DND-41 (cell line): Measurements from ENCODE around the gene ZNF195.
A peak's percentile ranks its signal among the peaks of the same experiment; 100 is the strongest.
"Not testable (repeated sequence)": the region's sequence is repeated elsewhere in the genome, so short reads cannot be mapped to it uniquely, and the experiment has no call there.

Experiments
- ATAC-seq: fragments of 200-7000 bp; cut with Tn5 transposase; 3 replicates; pipeline ENCODE4 v1.9.1; 2021; ENCODE audit warnings: low read depth; ENCODE audit not compliant: insufficient read depth
- DNase-seq: peaks from one replicate; pipeline ENCODE4 v3.0.0-alpha.2; 2020
- H2AFZ ChIP-seq: 2 replicates; pipeline ENCODE4 v1.6.0; 2012; ENCODE audit warnings: low read depth, low read length
- H3K27ac ChIP-seq: 2 replicates; pipeline ENCODE4 v1.5.1; 2012; ENCODE audit warnings: low read length, inconsistent platforms
- H3K27me3 ChIP-seq: fragments of 200-600 bp; sonication (generic); 2 replicates; pipeline ENCODE4 v1.6.0; 2012; ENCODE audit warnings: low read length, mild to moderate bottlenecking, inconsistent platforms; ENCODE audit not compliant: insufficient read depth, poor library complexity
- H3K36me3 ChIP-seq: 2 replicates; pipeline ENCODE4 v1.5.1; 2012; ENCODE audit warnings: low read length, inconsistent platforms; ENCODE audit not compliant: insufficient read depth
- H3K4me1 ChIP-seq: 2 replicates; pipeline ENCODE4 v1.5.1; 2012; ENCODE audit warnings: mild to moderate bottlenecking, low read length; ENCODE audit not compliant: insufficient read depth
- H3K4me2 ChIP-seq: 2 replicates; pipeline ENCODE4 v1.6.0; 2012; ENCODE audit warnings: mild to moderate bottlenecking, moderate library complexity, low read length, inconsistent platforms; ENCODE audit not compliant: insufficient read depth
- H3K4me3 ChIP-seq, 2 experiments: fragments of 200-600 bp in 1 of 2; shearing (Covaris generic) in 1 of 2; 2 replicates each; pipeline ENCODE4 v1.5.1; 2012 to 2016; ENCODE audit warnings: inconsistent platforms in 2 of 2, low read length in 2 of 2, mild to moderate bottlenecking in 2 of 2, low read depth in 1 of 2, moderate library complexity in 1 of 2
- H3K79me2 ChIP-seq: 2 replicates; pipeline ENCODE4 v1.6.0; 2012; ENCODE audit warnings: low read length, inconsistent platforms; ENCODE audit not compliant: insufficient read depth
- H3K9ac ChIP-seq: 2 replicates; pipeline ENCODE4 v1.6.0; 2012; ENCODE audit warnings: low read depth, mild to moderate bottlenecking, inconsistent platforms, low read length, moderate library complexity
- H3K9me3 ChIP-seq: 2 replicates; pipeline ENCODE4 v1.5.1; 2012; ENCODE audit warnings: low read length, moderate library complexity, mild to moderate bottlenecking, inconsistent platforms; ENCODE audit not compliant: insufficient read depth, severe bottlenecking
- H4K20me1 ChIP-seq: 2 replicates; pipeline ENCODE4 v1.6.0; 2012; ENCODE audit warnings: low read length; ENCODE audit not compliant: insufficient read depth
- TF ChIP-seq, protein P1 (sequence below): IDR thresholded peaks from 2 replicates; pipeline ENCODE4 v1.5.1; 2012; ENCODE audit warnings: borderline replicate concordance, low read length, moderate library complexity, mild to moderate bottlenecking; ENCODE audit not compliant: poor library complexity, severe bottlenecking; ENCODE audit errors: extremely low read depth

ZNF195 gene

DNA sequence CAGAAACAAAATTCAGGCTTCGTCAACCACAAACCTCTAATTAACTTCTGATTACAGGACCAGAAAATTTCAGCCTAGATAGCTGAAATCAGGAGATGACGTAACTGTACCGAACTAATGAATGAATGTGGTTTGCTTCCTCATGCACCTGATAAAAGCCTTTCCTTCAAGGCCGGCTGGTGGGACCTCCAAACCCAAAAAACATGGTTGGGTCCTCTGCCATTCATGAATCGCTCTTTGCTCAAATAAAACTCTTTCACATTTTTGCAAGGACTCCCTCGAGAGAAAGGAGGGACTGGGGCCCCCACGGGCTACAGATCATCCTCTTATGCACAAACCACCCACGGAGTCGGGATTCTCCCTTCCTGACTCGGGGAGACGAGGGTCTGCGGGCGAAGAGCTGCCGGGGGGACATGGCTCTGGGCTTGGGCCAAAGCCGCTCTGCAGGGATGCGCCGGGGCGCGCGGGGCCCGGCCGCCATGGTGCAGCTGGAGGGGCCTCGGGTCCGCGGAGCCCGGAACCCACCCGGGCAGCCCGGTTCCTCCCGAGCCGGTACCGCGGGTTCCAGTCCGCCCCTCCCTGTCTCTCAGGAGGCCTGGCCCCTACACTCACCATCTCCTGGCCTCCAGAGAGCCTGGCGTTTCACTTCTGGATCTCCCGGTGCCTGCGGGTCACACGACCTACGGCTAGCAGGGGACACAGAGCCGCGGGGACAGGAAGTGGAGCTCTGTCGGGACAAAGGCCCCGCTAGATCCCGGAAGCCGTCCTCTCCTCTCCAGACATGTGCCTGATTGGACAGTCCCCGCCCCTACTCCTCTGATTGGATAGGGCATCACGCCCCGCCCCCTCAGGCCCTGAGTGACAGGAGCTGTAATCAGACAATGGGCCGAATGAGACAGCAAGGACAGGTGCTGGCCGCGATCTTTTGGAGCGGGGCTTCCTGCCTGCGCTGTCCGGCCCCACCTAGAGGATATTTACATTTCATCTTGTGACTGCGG lies at the start of gene ZNF195:
Gene ZNF195, minus strand, starts transcription at position 721 of the 998 bp plus-strand sequence. Its CDS starts 106 bp downstream, at position 615.
- H3K4me3 ChIP-seq: peak within 1 kb of the TSS; percentile 93 to 96
- H3K9ac ChIP-seq: peak within 1 kb of the TSS; percentile 96
- TF ChIP-seq, protein P1, sequence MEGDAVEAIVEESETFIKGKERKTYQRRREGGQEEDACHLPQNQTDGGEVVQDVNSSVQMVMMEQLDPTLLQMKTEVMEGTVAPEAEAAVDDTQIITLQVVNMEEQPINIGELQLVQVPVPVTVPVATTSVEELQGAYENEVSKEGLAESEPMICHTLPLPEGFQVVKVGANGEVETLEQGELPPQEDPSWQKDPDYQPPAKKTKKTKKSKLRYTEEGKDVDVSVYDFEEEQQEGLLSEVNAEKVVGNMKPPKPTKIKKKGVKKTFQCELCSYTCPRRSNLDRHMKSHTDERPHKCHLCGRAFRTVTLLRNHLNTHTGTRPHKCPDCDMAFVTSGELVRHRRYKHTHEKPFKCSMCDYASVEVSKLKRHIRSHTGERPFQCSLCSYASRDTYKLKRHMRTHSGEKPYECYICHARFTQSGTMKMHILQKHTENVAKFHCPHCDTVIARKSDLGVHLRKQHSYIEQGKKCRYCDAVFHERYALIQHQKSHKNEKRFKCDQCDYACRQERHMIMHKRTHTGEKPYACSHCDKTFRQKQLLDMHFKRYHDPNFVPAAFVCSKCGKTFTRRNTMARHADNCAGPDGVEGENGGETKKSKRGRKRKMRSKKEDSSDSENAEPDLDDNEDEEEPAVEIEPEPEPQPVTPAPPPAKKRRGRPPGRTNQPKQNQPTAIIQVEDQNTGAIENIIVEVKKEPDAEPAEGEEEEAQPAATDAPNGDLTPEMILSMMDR: no peak
- no peaks in the 10 kb centered on the region for H3K9me3 ChIP-seq
- DNase-seq (peak; percentile 99), ATAC-seq (peak; percentile 99)
- peaks cover 16% of the 10 kb centered on the region; the same call in 1 of the 2 replicates for H4K20me1 ChIP-seq
- peaks cover 56% of the 10 kb centered on the region for H3K4me1 ChIP-seq
- H3K36me3 ChIP-seq: peaks cover 40% of the 10 kb centered on the region
- no peaks in the 10 kb centered on the region for H3K27me3 ChIP-seq
- H3K27ac ChIP-seq: peak within 1 kb of the TSS; percentile 91
- peaks cover 53% of the 10 kb centered on the region for H3K79me2 ChIP-seq
- H3K4me2 ChIP-seq: peak within 1 kb of the TSS; percentile 63
- H2AFZ ChIP-seq: peak within 1 kb of the TSS; percentile 92

DNA sequence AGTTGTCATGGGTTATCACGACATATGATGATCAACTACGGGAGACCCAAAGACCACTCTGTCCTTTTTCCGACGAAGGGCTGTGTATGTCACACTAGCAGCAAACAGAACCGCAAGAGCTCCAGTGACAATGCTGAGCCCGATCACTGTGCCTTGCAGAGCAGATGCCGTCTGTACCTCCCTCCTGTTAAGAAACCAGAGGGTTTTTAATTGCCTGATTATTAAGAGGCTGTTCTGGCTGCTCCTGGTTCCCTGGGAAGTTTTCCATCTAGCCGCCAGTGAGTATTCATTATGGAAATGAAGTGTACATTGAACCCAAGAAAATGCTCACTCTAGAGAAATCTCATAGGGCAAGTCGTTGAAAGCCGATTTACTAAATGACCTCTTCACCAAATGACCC lies 49.1 kb upstream of the ZNF195 start:
- not testable (repeated sequence) for H4K20me1 ChIP-seq, H3K27ac ChIP-seq, DNase-seq, H3K36me3 ChIP-seq, ATAC-seq, H2AFZ ChIP-seq, H3K9me3 ChIP-seq, H3K9ac ChIP-seq, H3K4me1 ChIP-seq, H3K4me2 ChIP-seq, H3K4me3 ChIP-seq, H3K27me3 ChIP-seq, H3K79me2 ChIP-seq

DNA sequence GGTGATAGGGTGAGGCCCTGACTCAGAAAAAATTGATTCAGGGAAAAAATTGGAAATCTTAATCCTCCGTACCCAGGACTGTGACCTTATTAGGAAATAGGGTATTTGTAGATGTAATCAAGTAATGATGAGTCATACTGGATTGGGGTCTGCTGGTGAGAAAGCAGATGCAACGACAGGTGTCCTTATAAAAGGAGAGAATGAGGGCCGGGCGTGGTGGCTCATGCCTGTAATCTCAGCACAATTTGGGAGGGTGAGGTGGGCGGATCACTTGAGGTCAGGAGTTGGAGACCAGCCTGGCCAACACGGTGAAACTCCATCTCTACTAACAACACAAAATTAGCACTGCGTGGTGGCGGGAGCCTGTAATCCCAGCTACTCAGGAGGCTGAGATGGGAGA lies 47.6 kb upstream of the ZNF195 start:
- not testable (repeated sequence) for H3K4me3 ChIP-seq, H3K9ac ChIP-seq, H3K79me2 ChIP-seq, DNase-seq, H3K27ac ChIP-seq, H3K36me3 ChIP-seq, H2AFZ ChIP-seq, H3K9me3 ChIP-seq, H4K20me1 ChIP-seq, H3K4me2 ChIP-seq, H3K27me3 ChIP-seq, ATAC-seq
- H3K4me1 ChIP-seq: peaks cover 15% of the 10 kb centered on the region

DNA sequence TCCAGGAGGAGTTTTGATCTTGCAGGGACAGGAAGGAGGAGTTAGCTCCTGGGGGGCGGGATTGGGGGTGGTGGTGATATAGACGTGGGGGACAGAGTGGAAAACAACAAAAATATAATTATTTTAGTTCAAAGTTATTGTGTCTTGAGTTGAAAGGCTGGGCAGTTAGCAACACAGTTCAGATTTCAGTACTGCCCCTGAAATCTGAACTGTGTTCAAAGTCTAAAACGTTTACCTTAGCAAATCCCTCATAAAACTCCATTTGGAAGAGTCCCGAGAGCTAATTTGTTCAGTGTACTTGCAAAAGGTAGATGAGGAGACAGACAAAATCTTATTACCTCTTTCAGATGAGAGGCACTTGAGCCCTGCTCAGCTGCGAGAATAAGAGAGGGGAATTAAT lies 45.0 kb upstream of the ZNF195 start:
- peaks cover 15% of the 10 kb centered on the region for H3K4me1 ChIP-seq
- H3K27ac ChIP-seq, H3K9me3 ChIP-seq, ATAC-seq, H3K36me3 ChIP-seq, H3K9ac ChIP-seq, H3K79me2 ChIP-seq, H3K4me2 ChIP-seq, H3K27me3 ChIP-seq, H4K20me1 ChIP-seq, H2AFZ ChIP-seq, DNase-seq, H3K4me3 ChIP-seq: not testable (repeated sequence)

DNA sequence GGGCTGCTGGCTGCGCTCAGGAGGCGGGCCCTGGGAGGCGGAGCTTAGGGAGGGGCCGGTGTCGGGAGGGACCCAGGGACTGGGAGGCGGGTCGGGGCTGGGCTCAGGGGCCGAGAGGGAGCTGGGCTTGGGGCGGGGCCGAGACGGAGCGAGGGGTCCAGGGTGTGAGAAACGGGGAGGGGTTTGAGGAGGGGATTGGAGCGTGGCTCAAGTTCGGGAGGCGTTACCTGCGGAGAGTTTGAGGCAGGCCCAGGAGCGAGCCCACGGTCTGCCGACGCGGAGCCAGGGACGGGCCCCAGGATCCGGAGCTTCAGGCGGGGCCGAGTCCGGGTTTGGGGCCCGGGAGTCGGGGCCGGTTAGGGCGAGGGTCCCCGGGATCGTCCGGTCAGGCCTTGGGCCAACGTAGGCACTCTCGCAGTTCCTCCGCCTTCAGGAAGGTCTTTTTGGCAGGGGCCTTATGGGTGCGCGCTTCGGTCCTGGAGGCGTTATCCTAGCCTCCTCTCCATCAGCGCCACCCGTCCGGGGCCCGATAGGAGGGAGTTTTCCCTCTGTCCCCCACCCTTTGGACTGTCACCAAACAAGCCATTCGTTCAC lies 44.3 kb upstream of the ZNF195 start:
- Histone ChIP-seq H2AFZ (peak overlapping the region; percentile 72), H3K4me2 (peak overlapping the region; percentile 90), H3K4me3 (peak overlapping the region in 1 of 2 experiments; percentile 65; a peak in 2 of 4 replicates), H3K9ac (peak overlapping the region; percentile 38; the same call in 1 of the 2 replicates), H3K4me1 (peaks cover 15% of the 10 kb centered on the region)
- not testable (repeated sequence) for ATAC-seq, H4K20me1 ChIP-seq, H3K36me3 ChIP-seq, H3K9me3 ChIP-seq, H3K27me3 ChIP-seq, DNase-seq, H3K27ac ChIP-seq, H3K79me2 ChIP-seq
